NCI-H1930 (cell line): Measurements from ENCODE around the gene IL1R2.

ENCODE experiments used
- DNase-seq, 2 experiments: peaks; one replicate each; lab custom pipeline; 2025; lab: John Stamatoyannopoulos, UW

The IL1R2 gene

DNA sequence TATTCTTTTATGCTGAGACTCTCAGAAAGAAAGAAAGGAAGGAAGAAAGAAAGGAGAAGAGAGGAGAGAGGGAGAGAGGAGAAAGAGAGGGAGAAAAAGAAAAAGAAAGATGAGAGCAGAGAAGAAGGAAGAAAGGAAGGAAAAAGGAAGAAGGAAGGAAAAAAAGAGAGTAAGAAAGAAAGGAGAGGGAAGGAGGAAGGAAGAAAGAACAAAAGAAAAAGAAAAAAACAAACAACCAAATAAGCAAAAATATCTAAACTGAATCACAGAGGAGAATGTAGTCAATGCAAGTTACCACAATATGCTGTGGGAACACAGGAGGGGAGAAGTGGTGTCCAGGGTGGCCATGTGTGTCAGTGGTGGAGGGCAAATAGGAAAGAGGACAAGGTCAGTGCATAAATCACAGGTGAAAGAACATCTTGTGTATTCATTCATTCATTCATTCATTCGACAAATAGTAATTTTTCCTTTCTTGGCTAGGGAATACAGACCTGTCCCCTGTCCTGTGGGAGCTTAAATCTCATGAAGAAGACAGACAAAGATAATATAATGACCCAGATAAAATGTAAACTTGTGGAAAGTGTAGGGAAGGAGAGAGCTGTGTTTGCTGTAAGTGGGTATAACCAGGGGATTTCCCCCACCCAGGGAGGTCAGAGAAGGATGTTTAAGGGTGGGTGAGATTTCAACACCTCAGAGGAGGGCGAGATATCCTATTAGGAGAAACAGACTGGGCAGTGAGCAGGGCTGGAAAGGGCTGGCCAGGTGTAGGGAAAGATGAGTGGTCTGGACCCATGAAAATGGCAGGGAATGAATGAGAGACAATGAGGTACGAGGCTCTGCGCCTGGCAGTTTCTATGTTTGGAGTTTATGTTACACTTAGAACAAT, 50.7 kb downstream of the IL1R2 start:
- no peak for DNase-seq

GRCh38 chr2:102043560-102043959, 51.8 kb downstream of the IL1R2 start:
- DNase-seq: no peak

DNA sequence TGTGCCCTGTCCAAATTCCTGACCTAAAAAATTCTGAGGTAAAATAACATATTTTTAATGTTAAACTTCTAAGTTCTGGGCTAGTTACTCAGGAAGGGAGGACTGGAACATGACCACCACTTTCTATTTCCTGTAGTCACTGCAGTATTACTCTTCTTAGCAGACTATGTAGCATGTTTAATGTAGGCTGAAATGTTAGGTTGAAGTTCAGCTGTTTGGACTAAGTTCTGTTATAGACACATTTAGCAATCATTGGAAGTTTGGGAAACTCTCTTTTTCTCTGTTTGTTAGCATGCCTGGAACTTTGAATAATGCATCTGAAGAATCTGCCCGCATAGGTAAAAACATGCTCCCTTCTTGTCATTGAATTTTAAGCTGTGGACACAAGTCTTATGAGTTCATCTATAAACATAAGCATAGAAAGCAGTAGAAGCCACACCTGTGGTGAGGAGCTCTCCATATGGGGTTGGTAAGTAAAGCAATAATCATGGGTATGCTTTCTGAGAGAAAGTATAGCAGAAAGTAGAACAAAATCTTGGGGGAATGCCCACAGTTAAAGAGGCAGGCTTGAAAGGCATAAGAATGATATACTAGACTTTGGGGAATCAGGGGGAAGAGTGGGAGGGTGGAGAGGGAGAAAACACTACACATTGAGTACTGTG, 52.6 kb downstream of the IL1R2 start:
- no peak for DNase-seq

GRCh38 chr2:102044967-102045489, 53.3 kb downstream of the IL1R2 start:
- no peak for DNase-seq

- DNase-seq: no peak
Measured at GRCh38 chr2:102045697-102046096, 53.9 kb downstream of the IL1R2 start.

DNA sequence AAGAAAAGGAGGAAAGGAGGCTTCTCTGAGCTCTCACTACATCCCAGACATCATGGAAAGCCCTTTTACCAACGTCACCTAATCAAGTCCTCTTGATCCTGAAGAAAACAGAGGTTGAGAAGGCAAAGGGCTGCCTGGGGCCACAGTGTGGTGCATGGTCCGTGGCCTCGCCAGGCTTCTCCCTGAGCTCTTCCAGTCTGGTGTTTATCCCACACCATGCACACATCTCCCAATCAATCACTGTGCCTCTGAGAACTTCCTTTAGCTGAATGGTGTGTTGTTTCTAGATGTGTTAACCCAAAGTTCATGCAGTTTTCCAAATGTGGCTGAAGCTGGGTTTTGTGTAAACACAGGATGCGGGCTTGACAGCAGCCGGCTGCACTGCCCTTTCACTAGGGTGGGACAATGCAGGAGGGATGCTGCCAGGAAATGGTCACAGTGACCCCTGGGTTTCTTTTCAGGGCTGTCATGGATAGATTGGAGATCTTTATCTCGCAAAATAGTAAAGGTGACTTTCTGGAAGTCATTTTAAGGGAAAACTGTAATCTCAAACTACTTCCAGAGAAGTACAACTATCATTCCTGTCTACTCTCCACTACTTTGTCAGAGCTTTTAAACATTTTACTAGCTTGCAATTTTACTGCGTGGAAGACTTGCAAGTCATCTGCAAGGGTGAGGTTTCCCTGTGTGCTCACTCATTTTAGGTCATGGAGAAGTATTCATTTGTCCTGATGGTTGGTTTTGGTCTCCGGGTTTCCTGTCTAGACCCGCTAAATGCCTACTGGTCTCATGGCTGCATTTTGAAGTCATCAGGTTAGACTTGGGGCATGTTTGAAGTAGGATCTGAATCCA, 54.6 kb downstream of the IL1R2 start:
- no peak for DNase-seq

- no peak for DNase-seq
Measured at GRCh38 chr2:102048465-102048864, 56.7 kb downstream of the IL1R2 start.

- no peak for DNase-seq
Measured at GRCh38 chr2:102049756-102050443, 58.1 kb downstream of the IL1R2 start.

DNA sequence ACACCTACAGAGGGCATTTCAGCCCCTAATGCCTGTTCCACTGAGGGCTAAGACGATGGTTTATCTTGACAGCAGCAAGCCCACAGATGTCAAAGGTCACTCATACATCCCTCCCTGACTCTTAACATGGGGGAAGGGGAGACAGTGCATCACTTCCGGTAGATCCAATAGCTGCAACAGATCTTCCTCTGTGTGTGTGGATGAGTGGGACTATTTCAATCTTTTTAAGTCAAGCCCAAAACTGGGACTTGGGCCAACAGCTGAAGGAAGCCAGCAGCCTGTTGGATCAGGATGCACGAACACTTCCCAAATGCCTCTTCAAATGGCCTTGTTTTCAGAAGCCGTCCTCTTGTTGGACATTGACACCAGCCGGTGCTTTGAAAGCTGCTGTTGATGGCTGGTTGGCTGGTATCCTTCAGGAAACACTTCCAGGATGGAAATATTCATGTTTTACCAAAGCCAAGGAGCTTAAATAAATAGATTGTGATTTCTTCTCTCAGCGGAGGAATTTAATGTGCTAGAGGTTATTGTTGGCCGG, 59.2 kb downstream of the IL1R2 start:
- no peak for DNase-seq

DNA sequence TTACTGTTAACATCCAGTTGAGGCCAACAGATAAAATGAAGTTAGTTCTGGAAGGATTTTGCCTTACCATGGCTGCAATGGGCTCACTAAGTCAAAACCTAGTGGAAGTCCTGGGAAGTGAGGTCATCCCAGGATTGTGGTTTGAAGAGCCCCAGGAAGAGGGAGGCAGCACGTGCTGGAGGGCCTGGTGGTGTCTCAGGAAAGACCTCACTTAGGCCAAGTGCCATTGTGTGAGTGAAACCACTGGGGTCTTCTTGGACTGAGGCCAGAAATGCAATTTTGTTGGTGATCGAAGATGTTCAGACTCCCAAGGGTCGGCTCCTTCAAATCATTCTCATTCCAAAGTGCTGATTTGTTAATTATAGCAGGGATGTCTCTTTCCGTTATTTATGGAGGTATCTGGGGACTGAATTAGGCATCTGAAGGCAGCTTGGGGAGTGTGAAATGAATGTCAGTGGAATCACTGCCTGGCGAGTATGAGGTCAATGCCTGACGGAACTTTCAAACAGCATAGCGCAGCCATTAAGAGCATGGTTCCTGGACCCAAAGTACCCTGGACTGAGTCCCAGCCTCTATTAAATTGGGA, 60.0 kb downstream of the IL1R2 start:
- no peak for DNase-seq

DNA sequence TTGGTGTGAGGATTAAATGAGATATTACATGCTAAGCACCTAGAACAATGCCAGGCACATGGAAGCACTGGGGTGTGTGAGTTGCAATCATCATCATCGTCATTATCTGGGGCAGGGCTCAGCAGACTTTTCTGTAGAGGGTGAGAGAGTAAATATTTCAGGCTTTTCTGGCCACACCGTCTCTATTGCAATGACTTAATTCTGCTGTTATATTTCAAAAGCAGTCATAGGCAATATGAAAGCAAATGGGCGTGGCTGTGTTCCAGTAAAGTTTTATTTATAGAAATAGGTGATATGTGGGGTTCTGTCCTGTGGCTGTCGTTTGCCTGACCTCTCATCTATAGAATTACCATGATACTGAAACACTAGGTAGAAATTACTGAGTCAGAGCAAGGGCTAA, 60.6 kb downstream of the IL1R2 start:
- no peak for DNase-seq

DNA sequence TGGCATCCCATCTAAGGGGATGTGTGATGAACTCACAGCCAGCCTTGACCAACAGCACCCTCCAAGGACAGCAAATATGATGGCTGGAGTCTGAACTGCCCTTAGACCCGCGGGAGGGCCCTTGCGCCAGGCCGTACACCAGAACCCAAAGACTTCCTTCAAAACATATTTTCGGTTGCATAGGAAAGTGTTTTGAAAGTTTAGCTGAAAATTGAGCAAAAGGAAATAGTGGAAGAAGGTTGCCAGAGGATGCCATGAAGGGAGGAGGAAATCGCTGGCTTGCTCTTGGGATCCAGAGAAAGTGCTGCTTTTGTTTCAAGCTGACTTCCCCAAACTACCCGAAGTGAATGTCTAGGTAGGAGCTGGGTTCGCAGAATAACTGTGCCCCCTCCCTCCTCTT, 61.3 kb downstream of the IL1R2 start:
- DNase-seq: no peak

- DNase-seq: no peak
Measured at GRCh38 chr2:102055346-102055990, 63.7 kb downstream of the IL1R2 start.

DNA sequence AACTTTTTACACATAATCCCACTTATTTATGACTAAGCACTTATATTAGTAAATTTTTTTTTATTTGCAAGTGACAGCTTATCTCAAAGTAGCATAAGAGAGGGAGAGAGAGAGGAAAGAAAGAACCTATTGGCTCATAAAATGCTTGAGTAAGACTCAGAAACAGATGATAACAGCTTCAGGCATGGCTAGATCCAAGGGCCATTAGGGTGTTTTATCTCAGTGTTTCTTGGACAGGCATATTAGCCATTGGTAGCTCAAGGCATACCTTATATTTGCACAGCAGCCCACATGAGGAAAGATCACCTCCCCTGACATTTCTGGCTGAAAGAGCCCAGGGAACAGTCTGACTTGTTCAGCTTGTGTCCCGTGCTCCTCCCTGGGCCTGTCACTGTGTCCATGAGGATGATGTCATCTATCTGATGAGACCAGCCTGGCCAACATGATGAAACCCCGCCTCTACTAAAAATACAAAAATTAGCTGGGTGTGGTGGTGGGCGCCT, 64.4 kb downstream of the IL1R2 start:
- no peak for DNase-seq

- no peak for DNase-seq
Measured at GRCh38 chr2:102057502-102058292, 65.9 kb downstream of the IL1R2 start.

GRCh38 chr2:102058293-102058833, 66.6 kb downstream of the IL1R2 start:
- no peak for DNase-seq

GRCh38 chr2:102059151-102059550, 67.4 kb downstream of the IL1R2 start:
- DNase-seq: no peak

DNA sequence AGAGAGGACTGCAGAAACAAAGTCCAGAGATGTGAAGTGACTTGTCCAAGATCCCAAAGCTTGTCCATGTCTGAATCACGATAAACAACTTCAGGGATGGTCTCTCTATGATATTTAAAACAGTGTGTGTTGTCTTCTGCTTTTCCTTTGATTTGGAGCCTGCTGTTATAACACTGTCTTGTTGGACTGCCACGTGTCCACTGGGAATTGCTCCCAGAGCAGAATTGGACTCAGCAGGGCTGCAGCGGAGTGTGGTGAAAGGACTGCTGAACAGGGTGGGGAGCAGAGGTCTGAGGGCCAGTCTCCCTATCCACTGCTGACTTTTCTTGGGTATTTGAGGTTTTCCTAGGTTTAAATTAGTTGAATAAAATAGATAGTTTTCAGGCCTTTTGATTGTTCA, 68.3 kb downstream of the IL1R2 start:
- no peak for DNase-seq

GRCh38 chr2:102060792-102061191, 69.0 kb downstream of the IL1R2 start:
- DNase-seq: no peak
